Glutamatergic neuron (in vitro differentiated cells): ENCODE measurements around the gene FRMD4B. TPM values are rescaled to one million over a fixed set of nuclear protein-coding genes. Genes with fewer than 3 reads are reported as not detected.
"Not testable (repeated sequence)": the region's sequence is repeated elsewhere in the genome, so short reads cannot be mapped to it uniquely, and the experiment has no call there.

Source experiments
- DNase-seq: peaks from one replicate; pipeline ENCODE4 v3.0.0; 2022
- H3K27ac Mint-ChIP-seq: one replicate; pipeline ENCODE4 v1.8.0; 2020; ENCODE audit warnings: mild to moderate bottlenecking, mixed read lengths, inconsistent platforms; ENCODE audit not compliant: unreplicated experiment
- H3K27me3 Mint-ChIP-seq: one replicate; pipeline ENCODE4 v1.8.0; 2020; ENCODE audit warnings: mild to moderate bottlenecking, moderate library complexity, mixed read lengths, inconsistent platforms; ENCODE audit not compliant: unreplicated experiment
- H3K36me3 Mint-ChIP-seq: one replicate; pipeline ENCODE4 v1.8.0; 2020; ENCODE audit warnings: mild to moderate bottlenecking, mixed read lengths, inconsistent platforms; ENCODE audit not compliant: unreplicated experiment
- H3K4me1 Mint-ChIP-seq: one replicate; pipeline ENCODE4 v1.8.0; 2020; ENCODE audit warnings: mild to moderate bottlenecking, low read depth, mixed read lengths, inconsistent platforms; ENCODE audit not compliant: unreplicated experiment
- H3K4me3 Mint-ChIP-seq: one replicate; pipeline ENCODE4 v1.8.0; 2020; ENCODE audit warnings: mild to moderate bottlenecking, mixed read lengths, inconsistent platforms; ENCODE audit not compliant: unreplicated experiment
- H3K9me3 Mint-ChIP-seq: one replicate; pipeline ENCODE4 v1.8.0; 2020; ENCODE audit warnings: mild to moderate bottlenecking, moderate library complexity, mixed read lengths, inconsistent platforms; ENCODE audit not compliant: unreplicated experiment
- CTCF ChIP-seq: fragments of 200-600 bp; sonication (generic); IDR thresholded peaks from one replicate; pipeline ENCODE4 v1.5.0; 2021; ENCODE audit not compliant: partially characterized antibody, unreplicated experiment
- total RNA-seq: library from RNA; stranded (reverse); fragmentation: NEBNext Ultra II Directional; extraction: Animal tissue kit (Norgen Biotek cat#: 25700); gene quantifications from one replicate; pipeline ENCODE4 v1.2.1, GENCODE V29; 2021; ENCODE audit not compliant: unreplicated experiment

Gene FRMD4B
- total RNA-seq, 1 donor from 2014 or later: 3.9 TPM

GRCh38 chr3:69290006-69290405, 95.9 kb downstream of the FRMD4B start:
- TF ChIP-seq CTCF: no peak
- Mint-ChIP-seq H3K27ac (no peak overlapping the region), H3K36me3 (no peaks in the 10 kb centered on the region), H3K27me3 (peaks cover 6% of the 10 kb centered on the region), H3K9me3 (peaks cover 3% of the 10 kb centered on the region), H3K4me3 (no peak overlapping the region), H3K4me1 (peaks cover 37% of the 10 kb centered on the region)
- DNase-seq: no peak

GRCh38 chr3:69288161-69288895, 97.6 kb downstream of the FRMD4B start:
- Mint-ChIP-seq H3K4me3 (peak overlapping the region; percentile 11), H3K36me3 (no peaks in the 10 kb centered on the region), H3K4me1 (peaks cover 23% of the 10 kb centered on the region), H3K27ac (peak overlapping the region; percentile 57), H3K9me3 (peaks cover 3% of the 10 kb centered on the region), H3K27me3 (peaks cover 5% of the 10 kb centered on the region)
- TF ChIP-seq CTCF: no peak
- peak; percentile 29 for DNase-seq

- DNase-seq: no peak
- no peaks in the 10 kb centered on the region for H3K9me3 Mint-ChIP-seq
- no peak for TF ChIP-seq CTCF
- no peaks in the 10 kb centered on the region for H3K36me3 Mint-ChIP-seq
- no peak overlapping the region for H3K27ac Mint-ChIP-seq
- peaks cover 8% of the 10 kb centered on the region for H3K4me1 Mint-ChIP-seq
- no peak overlapping the region for H3K4me3 Mint-ChIP-seq
- peaks cover 2% of the 10 kb centered on the region for H3K27me3 Mint-ChIP-seq
Observed at GRCh38 chr3:69283913-69284611, 101.8 kb downstream of the FRMD4B start.

- Mint-ChIP-seq H3K27me3 (peaks cover 2% of the 10 kb centered on the region), H3K9me3 (no peaks in the 10 kb centered on the region), H3K4me3 (no peak overlapping the region), H3K4me1 (peaks cover 5% of the 10 kb centered on the region), H3K27ac (no peak overlapping the region), H3K36me3 (no peaks in the 10 kb centered on the region)
- TF ChIP-seq CTCF: no peak
- no peak for DNase-seq
Observed at GRCh38 chr3:69283496-69283895, 102.4 kb downstream of the FRMD4B start.

GRCh38 chr3:69282181-69282580, 103.7 kb downstream of the FRMD4B start:
- Mint-ChIP-seq H3K27ac (no peak overlapping the region), H3K9me3 (no peaks in the 10 kb centered on the region), H3K27me3 (peaks cover 2% of the 10 kb centered on the region), H3K36me3 (no peaks in the 10 kb centered on the region), H3K4me1 (no peaks in the 10 kb centered on the region), H3K4me3 (no peak overlapping the region)
- DNase-seq: no peak
- no peak for TF ChIP-seq CTCF

- DNase-seq, H3K27ac Mint-ChIP-seq, H3K4me3 Mint-ChIP-seq, H3K4me1 Mint-ChIP-seq, H3K36me3 Mint-ChIP-seq, H3K27me3 Mint-ChIP-seq, H3K9me3 Mint-ChIP-seq: not testable (repeated sequence)
Observed at GRCh38 chr3:69277403-69277802, 108.5 kb downstream of the FRMD4B start.
